Liver (tissue), 9 donors: ENCODE measurements around the gene ZNF710. TPM values are rescaled to one million over a fixed set of nuclear protein-coding genes. Genes with fewer than 3 reads are reported as not detected.

ENCODE experiments used
- DNase-seq: peaks from one replicate; pipeline ENCODE4 v3.0.0-alpha.2; 2017; ENCODE audit warnings: low spot score
- H3K27ac ChIP-seq, 2 donors: one replicate each; pipeline ENCODE4 v1.7.0; 2013; ENCODE audit warnings: inconsistent platforms in 2 of 2, low read length in 2 of 2, control low read depth in 1 of 2, low read depth in 1 of 2, mild to moderate bottlenecking in 1 of 2
- H3K27me3 ChIP-seq, 4 donors: one replicate each; pipeline versions ENCODE4 v1.6.1 to v1.7.0; 2013; ENCODE audit warnings: low read length in 3 of 4, inconsistent platforms in 1 of 4, mild to moderate bottlenecking in 1 of 4, moderate library complexity in 1 of 4; ENCODE audit not compliant: control insufficient read depth in 4 of 4, insufficient read depth in 4 of 4
- H3K36me3 ChIP-seq, 4 donors: one replicate each; pipeline versions ENCODE4 v1.6.1 to v1.7.0; 2013; ENCODE audit warnings: low read length in 3 of 4, mild to moderate bottlenecking in 3 of 4, low read depth in 1 of 4, moderate library complexity in 1 of 4; ENCODE audit not compliant: control insufficient read depth in 4 of 4, insufficient read depth in 3 of 4
- H3K4me1 ChIP-seq, 4 donors: one replicate each; pipeline versions ENCODE4 v1.6.1 to v1.7.0; 2013; ENCODE audit warnings: low read length in 3 of 4, mild to moderate bottlenecking in 3 of 4, moderate library complexity in 1 of 4; ENCODE audit not compliant: control insufficient read depth in 4 of 4, insufficient read depth in 4 of 4
- H3K4me3 ChIP-seq, 3 donors: one replicate each; pipeline versions ENCODE4 v1.6.1 to v1.7.0; 2013; ENCODE audit warnings: low read length in 3 of 3, control low read depth in 1 of 3, low read depth in 1 of 3, mild to moderate bottlenecking in 1 of 3
- H3K9ac ChIP-seq, 2 donors: one replicate each; pipeline ENCODE4 v1.7.0; 2013; ENCODE audit warnings: low read length in 2 of 2, mild to moderate bottlenecking in 2 of 2, moderate library complexity in 2 of 2, control low read depth in 1 of 2, low read depth in 1 of 2
- H3K9me3 ChIP-seq, 4 donors: one replicate each; pipeline versions ENCODE4 v1.6.1 to v1.7.0; 2013; ENCODE audit warnings: low read length in 3 of 4; ENCODE audit not compliant: control insufficient read depth in 4 of 4
- EGR1 ChIP-seq, 2 donors: IDR thresholded peaks; 2 replicates each; pipeline ENCODE4 v1.6.1; 2016 to 2018; ENCODE audit warnings: antibody characterized with exemption in 2 of 2, low read depth in 2 of 2
- FOXA1 ChIP-seq: IDR thresholded peaks from 2 replicates; pipeline ENCODE4 v1.6.1; 2016; ENCODE audit warnings: antibody characterized with exemption
- RAD21 ChIP-seq, 2 donors: IDR thresholded peaks; 2 replicates each; pipeline ENCODE4 v1.6.1; 2016; ENCODE audit warnings: antibody characterized with exemption in 2 of 2, mild to moderate bottlenecking in 2 of 2
- RXRA ChIP-seq, 2 donors: IDR thresholded peaks; 2 replicates each; pipeline ENCODE4 v1.6.1; 2017 to 2018; ENCODE audit warnings: antibody characterized with exemption in 2 of 2, mild to moderate bottlenecking in 1 of 2
- SP1 ChIP-seq: IDR thresholded peaks from 2 replicates; pipeline ENCODE4 v1.6.1; 2018; ENCODE audit warnings: antibody characterized with exemption, mild to moderate bottlenecking
- TAF1 ChIP-seq: conservative IDR thresholded peaks from 2 replicates; pipeline ENCODE4 v1.6.1; 2016; ENCODE audit warnings: antibody characterized with exemption, mild to moderate bottlenecking
- YY1 ChIP-seq: IDR thresholded peaks from 2 replicates; pipeline ENCODE4 v1.6.1; 2016; ENCODE audit warnings: antibody characterized with exemption, mild to moderate bottlenecking
- WGBS: extraction: QIAGEN DNeasy Blood & Tissue Kit; methylation state at CpG from one replicate; pipeline ENCODE4 v1.1.7; 2013; 5-methylcytosine and 5-hydroxymethylcytosine counted together
- polyA plus RNA-seq, 2 donors: library from polyadenylated mRNA; stranded (reverse) in 1 of 2; unstranded in 1 of 2; fragments of 200-250 nt in 1 of 2; fragments of >200 nt in 1 of 2; fragmentation: Nextera tagmentation in 1 of 2; extraction: Ambion mirVana in 1 of 2; gene quantifications; one replicate each; pipeline versions ENCODE4 v1.2.1 to v1.2.3, GENCODE V29; 2013 to 2015
- total RNA-seq, 2 donors: library from RNA; depleted of rRNA; stranded (reverse); fragments of >200 nt; gene quantifications; one replicate each; pipeline ENCODE4 v1.2.3, GENCODE V29; 2014
- TF ChIP-seq, protein P1 (sequence below): IDR thresholded peaks from 2 replicates; pipeline ENCODE4 v1.6.1; 2016; ENCODE audit warnings: antibody characterized with exemption
- TF ChIP-seq, protein P2 (sequence below): IDR thresholded peaks from 2 replicates; pipeline ENCODE4 v1.6.1; 2016; ENCODE audit warnings: antibody characterized with exemption
- TF ChIP-seq, protein P3 (sequence below): IDR thresholded peaks from 2 replicates; pipeline ENCODE4 v1.6.1; 2016; ENCODE audit warnings: antibody characterized with exemption, mild to moderate bottlenecking
- TF ChIP-seq, protein P4 (sequence below): IDR thresholded peaks from 2 replicates; pipeline ENCODE4 v1.6.1; 2016; ENCODE audit warnings: antibody characterized with exemption
- donor health status: healthy.
- donor health status: healthy.
- donor health status: healthy.
- donor health status: healthy.
- donor health status: healthy.

The ZNF710 gene
- total and polyA plus RNA-seq, 4 donors, result 1.9 to 15.3 (median 5.4) TPM

DNA sequence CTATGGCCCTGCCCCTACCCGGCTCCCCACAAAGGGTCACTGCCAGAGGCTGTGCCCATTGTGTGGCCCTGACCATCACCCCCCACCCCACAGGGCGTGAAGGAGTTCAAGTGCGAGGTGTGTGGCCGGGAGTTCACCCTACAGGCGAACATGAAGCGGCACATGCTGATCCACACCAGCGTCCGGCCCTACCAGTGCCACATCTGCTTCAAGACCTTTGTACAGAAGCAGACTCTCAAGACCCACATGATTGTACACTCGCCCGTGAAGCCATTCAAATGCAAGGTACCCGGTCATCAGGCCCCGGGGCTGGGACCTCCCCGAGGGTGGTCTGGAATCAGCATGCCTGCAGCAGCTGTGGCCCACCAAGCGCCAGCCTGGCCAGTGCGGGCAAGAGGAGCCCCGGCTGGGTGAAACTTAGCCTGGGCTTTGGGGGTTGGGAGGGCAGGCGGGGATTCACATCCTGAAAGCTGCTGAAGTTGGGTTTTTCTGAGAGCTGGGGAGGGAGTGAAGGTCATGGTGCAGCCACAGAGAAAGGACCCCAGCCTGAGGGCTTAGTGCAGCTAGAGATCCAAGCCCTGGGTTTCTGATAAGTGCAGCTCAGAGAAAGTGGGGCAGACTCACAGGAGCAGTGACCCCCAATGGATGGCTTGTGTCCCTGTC, 72.0 kb downstream of the ZNF710 start:
- Histone ChIP-seq H3K27ac (no peak overlapping the region), H3K9ac (no peak overlapping the region), H3K36me3 (peaks cover 0 to 6% (median 4%) of the 10 kb centered on the region in 4 donors)

DNA sequence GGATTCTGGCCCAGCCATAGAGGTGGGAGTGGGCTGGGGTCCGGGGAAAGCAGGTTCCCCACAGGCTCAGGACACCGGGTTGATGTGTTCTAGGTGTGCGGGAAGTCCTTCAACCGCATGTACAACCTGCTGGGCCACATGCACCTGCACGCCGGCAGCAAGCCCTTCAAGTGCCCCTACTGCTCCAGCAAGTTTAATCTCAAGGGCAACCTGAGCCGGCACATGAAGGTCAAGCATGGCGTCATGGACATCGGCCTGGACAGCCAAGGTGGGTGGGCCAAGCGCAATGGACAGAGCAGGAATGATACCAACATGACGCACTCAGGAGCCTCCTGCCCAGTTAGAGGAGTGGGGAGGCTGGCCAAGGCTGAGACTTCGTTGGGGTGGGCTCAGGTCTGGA, 72.9 kb downstream of the ZNF710 start:
- H3K27ac ChIP-seq, result no peak overlapping the region
- H3K4me1 ChIP-seq, result peaks cover 10 to 16% (median 11%) of the 10 kb centered on the region in 4 donors
- H3K27me3 ChIP-seq, result no peaks in the 10 kb centered on the region
- no peak for TF ChIP-seq RAD21 (IDR thresholded peaks at IDR 0.05)
- TF ChIP-seq, protein P1, sequence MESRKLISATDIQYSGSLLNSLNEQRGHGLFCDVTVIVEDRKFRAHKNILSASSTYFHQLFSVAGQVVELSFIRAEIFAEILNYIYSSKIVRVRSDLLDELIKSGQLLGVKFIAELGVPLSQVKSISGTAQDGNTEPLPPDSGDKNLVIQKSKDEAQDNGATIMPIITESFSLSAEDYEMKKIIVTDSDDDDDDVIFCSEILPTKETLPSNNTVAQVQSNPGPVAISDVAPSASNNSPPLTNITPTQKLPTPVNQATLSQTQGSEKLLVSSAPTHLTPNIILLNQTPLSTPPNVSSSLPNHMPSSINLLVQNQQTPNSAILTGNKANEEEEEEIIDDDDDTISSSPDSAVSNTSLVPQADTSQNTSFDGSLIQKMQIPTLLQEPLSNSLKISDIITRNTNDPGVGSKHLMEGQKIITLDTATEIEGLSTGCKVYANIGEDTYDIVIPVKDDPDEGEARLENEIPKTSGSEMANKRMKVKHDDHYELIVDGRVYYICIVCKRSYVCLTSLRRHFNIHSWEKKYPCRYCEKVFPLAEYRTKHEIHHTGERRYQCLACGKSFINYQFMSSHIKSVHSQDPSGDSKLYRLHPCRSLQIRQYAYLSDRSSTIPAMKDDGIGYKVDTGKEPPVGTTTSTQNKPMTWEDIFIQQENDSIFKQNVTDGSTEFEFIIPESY, result no peak
- no peak for TF ChIP-seq YY1
- 96% methylated on average over 12 of the region's 12 CpGs for WGBS
- no peak overlapping the region for H3K4me3 ChIP-seq
- H3K9me3 ChIP-seq, result no peaks in the 10 kb centered on the region
- H3K9ac ChIP-seq, result no peak overlapping the region
- peaks cover 0 to 9% (median 4%) of the 10 kb centered on the region in 4 donors for H3K36me3 ChIP-seq
- no peak for DNase-seq

More for the DNA sequence above, 72.0 kb downstream of the ZNF710 start:
- no peak overlapping the region for H3K4me3 ChIP-seq
- no peaks in the 10 kb centered on the region for H3K9me3 ChIP-seq
- WGBS, result 92% methylated on average over 17 of the region's 17 CpGs
- no peak for DNase-seq
- TF ChIP-seq RXRA (IDR thresholded peaks at IDR 0.05) (no peak), SP1 (no peak), TAF1 (no peak), RAD21 (IDR thresholded peaks at IDR 0.05) (no peak), EGR1 (IDR thresholded peaks at IDR 0.05; ENCODE audit: low read depth in 2 of 2) (no peak), FOXA1 (no peak), YY1 (no peak)
- TF ChIP-seq, protein P2, sequence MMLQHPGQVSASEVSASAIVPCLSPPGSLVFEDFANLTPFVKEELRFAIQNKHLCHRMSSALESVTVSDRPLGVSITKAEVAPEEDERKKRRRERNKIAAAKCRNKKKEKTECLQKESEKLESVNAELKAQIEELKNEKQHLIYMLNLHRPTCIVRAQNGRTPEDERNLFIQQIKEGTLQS, result no peak
- TF ChIP-seq, protein P1, result no peak
- TF ChIP-seq, protein P3, sequence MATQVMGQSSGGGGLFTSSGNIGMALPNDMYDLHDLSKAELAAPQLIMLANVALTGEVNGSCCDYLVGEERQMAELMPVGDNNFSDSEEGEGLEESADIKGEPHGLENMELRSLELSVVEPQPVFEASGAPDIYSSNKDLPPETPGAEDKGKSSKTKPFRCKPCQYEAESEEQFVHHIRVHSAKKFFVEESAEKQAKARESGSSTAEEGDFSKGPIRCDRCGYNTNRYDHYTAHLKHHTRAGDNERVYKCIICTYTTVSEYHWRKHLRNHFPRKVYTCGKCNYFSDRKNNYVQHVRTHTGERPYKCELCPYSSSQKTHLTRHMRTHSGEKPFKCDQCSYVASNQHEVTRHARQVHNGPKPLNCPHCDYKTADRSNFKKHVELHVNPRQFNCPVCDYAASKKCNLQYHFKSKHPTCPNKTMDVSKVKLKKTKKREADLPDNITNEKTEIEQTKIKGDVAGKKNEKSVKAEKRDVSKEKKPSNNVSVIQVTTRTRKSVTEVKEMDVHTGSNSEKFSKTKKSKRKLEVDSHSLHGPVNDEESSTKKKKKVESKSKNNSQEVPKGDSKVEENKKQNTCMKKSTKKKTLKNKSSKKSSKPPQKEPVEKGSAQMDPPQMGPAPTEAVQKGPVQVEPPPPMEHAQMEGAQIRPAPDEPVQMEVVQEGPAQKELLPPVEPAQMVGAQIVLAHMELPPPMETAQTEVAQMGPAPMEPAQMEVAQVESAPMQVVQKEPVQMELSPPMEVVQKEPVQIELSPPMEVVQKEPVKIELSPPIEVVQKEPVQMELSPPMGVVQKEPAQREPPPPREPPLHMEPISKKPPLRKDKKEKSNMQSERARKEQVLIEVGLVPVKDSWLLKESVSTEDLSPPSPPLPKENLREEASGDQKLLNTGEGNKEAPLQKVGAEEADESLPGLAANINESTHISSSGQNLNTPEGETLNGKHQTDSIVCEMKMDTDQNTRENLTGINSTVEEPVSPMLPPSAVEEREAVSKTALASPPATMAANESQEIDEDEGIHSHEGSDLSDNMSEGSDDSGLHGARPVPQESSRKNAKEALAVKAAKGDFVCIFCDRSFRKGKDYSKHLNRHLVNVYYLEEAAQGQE, result no peak
- TF ChIP-seq, protein P4, sequence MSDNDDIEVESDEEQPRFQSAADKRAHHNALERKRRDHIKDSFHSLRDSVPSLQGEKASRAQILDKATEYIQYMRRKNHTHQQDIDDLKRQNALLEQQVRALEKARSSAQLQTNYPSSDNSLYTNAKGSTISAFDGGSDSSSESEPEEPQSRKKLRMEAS, result no peak
- H3K4me1 ChIP-seq, result peaks cover 10 to 16% (median 11%) of the 10 kb centered on the region in 4 donors
- no peaks in the 10 kb centered on the region for H3K27me3 ChIP-seq
